GM21390 (cell line): ENCODE data around the gene TBC1D2B.
A peak's percentile ranks its signal among the peaks of the same experiment; 100 is the strongest.

ENCODE experiments used
- ATAC-seq: cut with Tn5 transposase; IDR thresholded peaks from one replicate; pipeline ENCODE4 v1.9.1; 2021; ENCODE audit not compliant: unreplicated experiment

The TBC1D2B gene

DNA sequence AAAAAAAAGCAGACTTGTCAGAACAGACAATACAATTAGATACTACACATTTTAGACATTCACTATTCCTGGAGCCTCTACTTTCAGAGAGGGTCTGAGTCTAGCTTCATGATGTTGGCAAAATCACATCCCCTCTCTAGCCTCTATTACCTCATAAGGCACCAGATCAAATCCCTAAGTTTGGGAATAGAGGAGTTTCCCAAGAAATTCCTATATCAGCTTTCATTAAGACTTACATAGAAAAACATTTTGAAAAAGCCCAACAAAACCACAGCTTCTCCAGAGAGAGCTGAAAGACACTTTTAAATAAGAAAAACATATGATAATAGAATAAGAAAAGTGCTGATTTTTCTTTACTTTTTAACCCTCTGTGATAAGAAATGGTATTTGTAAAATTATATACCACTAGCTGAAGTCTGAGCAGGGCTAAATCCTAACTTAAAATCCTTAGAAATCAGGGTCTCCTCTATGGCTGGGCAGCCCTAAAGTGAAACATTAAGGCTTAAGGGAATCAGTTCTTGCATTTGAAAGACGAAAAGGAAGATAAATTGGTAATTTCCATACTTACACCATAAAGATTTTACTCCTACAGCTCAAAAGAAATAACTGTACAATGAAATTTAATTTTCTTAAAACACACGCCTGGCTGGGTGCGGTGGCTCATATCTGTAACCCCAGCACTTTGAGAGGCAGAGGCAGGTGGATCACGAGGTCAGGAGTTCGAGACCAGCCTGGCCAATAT lies 4.3 kb downstream of the TBC1D2B start:
- ATAC-seq, result no peak

DNA sequence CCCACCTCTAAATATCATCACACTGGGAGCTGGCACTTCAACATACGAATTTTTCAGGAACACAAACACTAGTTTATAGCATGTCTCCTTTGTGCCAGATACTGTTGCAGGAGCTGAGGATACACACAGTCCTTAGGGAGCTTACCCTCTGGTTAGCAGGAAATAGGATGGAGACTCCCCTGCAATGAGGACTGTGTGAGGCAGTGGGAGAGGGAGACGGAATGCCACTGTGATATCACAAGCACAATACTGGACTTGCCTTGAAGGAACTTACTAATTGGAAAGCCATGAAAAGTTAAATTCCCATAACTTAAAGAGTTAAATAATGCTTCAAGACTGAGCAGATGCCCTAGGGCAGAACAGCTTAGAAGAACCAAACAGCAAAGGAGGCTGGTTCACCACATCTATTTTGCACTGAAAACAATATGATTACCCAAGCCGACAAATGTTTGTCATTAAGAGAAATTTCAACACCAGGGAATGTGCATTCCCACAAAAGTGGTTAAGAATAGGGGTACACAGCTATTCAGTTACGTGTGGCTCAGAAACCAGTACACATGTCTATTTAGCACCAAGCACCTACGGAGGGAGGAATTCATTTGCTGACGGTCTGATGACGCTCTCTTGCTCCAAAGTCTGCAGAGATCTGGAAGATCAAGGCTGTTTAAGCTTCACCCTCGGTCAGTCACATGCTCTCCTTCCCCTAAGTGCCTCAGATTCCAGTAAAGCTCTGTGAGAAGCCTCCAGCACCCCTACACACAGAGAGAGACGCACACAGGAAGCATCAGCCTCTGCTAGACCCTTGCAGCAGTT lies 5.2 kb downstream of the TBC1D2B start:
- no peak for ATAC-seq

DNA sequence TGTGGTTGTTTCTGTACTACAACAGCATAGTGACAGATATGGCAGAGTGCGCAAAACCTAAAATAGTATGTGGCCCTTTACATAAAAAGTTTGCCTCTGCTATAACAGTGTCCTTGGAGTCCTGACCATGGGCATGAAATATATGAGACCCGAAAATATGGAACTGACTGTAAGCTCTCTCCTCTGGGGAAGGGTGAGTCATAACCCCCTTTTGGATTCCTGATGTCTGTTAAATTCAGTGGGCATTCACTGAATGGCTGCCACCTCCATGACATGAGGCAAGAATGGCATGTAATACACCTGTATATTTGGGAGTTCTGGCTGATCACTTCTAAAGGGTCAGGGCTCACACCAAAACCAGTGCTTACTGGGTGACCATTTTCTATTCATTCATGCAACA lies 6.1 kb downstream of the TBC1D2B start:
- no peak for ATAC-seq

DNA sequence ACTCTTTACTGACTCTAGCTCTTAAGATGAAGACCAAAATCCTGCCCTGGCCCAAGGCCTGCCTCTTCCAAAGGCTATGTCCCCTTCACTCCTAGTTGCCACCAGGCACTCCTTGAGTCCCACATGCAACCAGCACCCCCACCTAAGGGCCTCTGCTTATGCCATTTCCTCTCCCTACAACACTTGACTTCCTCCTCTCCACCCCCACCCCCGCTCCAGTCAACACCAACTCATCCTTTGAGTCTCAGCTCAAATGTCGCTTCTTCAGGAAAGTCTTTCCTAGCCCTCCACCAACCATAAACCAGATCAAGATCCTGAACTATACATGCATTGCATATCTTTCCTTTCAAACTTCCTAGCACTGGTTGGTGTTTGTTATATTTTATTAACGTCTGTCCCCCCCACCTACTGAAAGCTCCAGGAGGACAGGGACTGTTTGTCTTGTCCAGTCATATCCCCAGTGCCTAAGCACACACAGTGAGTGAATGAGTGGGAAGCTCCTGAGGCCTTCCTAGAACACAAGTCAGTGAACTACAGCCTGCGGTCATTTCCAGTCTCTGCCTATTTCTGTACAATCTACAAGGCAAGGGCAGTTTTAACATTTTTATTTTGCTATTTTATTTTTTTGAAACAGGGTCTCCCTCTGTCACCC lies 7.3 kb downstream of the TBC1D2B start:
- ATAC-seq, result no peak

DNA sequence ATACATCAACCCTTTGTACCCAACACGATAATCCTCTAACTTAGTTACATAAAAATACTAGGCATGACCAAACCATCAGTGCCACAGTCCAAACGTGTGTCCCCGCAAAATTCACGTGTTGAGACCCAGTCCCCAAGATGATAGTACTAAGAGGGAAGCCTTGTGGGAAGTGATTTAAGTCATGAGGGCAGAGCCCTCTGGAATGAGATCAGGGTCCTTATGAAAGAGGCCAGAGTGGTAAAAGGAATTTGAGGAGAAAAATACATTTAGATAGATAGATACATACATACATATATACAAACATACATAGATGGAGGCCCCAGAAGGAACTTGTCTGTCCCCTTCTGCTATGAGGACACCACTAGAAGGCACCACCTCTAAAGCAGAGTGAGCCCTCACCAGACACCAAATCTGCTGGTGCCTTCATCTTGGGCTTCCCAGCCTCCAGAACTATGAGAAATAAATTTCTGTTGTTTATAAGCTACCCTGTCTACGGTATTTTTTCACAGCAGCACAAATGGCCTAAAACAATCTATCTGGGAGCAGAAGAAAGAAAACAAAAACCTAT lies 8.0 kb downstream of the TBC1D2B start:
- no peak for ATAC-seq

DNA sequence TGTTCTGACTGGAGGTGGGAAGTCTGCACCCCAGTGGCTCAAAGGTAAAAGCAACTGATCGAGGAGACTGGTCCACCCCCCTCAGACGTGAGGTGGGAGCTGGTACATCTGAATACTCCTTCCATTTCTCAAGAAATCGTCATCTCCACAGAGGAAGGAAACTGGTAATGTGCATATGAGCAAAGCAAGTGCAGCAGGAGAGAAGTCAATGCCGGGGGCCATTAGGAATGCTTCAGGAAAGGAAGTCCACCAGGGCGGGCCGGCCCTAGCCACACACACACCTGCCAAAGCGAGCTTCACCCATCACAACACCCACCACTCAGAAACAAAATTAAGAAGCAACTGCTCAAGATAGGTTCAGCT lies 8.5 kb downstream of the TBC1D2B start:
- no peak for ATAC-seq

DNA sequence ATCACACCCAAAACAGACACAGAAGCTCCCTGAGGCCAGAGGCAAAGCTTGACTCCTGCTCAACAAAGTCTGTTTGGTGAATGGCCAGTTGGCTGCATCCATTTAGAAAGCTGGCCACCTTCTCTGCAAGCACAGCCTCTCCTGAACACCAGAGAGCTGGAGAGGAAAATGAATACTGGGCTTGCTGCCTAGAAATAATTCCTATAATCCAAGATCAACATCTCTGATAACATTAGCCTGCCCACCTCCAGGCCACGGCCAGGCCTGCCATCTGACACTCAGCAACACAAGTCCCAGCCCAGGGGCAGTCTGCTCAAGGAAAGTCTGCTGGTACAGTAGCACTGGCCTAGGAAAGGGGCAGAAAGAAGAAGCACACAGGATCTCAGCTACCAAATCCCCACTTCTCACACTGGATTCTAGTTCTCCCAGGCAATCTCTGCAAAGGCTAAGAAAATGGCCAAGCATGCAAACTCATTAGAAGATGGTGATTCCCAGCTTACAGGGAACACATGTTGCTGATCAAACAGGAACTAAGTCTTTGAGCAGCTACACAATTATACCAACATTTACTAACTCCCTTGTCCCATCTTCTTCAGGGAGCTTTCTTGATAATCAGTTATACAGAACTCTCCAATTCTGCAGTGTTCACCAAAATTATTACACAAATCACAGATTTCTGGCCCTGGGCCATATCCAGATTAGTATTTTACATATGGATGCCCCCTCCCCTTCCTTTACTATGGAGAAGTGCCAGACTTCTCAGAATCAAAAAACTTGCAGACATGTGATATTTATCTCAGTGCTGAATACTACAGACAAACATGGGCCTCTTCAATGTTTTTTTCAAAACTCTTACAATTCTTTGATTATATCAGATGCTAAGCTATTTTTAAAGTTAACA lies 9.9 kb downstream of the TBC1D2B start:
- no peak for ATAC-seq

DNA sequence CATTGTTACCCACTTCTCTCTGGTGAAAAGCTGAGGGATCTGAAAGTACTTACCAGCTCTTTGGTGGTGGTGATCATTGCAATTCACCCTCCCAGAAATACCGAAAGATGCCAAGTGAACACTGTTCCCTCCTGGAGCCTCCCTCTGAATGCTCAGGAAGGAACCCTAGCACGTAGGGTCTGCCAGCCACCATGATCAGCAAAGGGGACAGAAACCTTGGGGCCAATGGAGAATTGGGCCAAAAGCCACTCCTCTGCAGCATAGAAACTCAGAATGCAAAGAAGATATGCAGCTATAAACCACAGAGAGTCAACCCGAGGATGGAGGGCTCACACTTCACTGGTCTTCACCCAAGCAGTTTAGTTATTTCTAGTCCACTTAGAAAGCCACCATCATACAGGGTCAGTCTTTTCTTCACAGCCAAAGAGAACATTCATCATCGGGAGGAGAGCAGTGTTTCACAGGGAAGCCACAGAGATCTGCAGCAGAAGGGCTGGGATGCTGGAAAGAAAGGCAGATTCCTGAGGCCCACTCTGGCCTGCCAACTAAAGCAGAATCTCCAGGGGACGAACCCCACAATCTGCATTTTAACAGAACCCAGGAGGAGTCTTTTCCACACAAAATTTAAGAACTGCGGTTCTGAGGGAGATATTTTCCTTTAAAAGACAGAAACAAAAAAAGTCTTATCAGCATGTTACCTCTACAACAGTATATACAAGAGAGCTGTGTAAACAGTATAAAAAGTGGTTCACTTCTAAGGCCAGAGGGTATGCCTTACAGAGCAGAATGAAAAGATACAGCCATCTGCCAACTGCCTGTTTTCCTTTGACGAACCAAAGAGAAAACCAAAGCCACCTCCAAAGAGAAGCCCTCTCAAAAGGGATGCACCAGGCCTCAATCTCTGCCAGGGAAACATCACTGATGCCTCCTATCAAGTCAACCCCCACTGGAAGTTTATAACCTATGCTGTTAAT lies 11.3 kb downstream of the TBC1D2B start:
- peak; percentile 56 for ATAC-seq

DNA sequence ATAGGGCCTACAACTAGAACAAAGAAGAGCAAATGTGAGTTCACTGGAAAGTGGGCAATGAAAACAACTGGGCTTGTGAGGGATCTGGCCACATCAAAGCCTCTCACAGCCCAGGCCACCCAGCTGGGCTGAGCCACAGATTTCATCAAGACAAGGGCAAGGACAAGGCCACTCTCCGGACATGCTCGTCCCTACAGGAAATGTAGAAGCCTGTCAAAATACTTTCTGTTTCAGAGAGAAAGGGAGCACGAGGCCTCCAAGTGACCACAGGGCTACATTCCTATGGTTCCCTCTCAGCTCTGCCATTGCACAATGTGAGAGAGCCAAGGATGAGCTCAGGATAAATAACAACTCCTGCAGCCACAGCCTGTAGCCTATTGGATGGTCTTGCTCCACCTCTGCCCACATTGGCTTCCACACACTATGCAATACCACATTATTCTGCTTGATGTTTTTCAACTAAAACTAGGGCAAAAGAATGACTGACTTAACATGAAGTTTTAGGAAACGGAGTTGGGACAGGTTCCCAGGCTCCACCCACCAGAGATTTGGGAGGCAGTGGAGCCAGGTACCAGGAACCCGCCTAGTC lies 12.1 kb downstream of the TBC1D2B start:
- ATAC-seq, result no peak

DNA sequence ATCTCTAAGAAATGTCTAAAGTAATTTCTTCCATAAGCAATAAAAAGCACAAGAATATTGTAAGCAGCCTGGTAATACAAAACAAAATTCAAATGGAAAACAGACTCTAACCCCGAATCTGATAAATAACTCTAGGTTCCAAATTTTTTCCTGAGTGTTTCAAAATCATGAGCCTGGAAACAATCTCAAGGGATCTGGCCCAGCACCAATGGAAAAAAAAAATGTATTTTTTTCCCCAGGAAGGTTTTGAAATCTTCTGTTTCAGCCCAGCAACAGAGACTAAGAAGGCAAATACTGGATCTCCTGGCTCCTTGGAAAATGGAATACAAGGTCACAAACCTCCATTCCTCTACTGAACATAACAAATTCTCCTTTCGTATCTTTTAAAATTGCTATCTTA lies 13.0 kb downstream of the TBC1D2B start:
- no peak for ATAC-seq

DNA sequence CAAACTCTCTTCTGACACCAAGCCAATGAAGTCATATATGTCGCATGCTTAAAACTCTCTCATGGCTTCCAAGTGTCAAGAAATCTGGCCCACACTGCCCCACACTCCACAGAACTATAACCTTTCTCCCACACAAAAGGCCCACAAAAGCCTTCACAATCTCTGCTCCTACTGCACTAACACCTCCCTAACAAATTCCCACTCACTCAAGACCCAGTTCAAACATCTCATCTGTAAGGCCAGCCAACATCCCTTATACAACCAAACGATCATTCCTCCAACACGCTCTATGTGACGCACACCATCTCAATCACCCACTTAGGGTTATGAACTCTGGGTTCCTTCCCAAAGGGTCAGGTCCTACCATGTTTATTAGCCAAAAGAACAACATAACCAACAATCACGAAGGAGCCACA lies 13.5 kb downstream of the TBC1D2B start:
- ATAC-seq, result no peak

DNA sequence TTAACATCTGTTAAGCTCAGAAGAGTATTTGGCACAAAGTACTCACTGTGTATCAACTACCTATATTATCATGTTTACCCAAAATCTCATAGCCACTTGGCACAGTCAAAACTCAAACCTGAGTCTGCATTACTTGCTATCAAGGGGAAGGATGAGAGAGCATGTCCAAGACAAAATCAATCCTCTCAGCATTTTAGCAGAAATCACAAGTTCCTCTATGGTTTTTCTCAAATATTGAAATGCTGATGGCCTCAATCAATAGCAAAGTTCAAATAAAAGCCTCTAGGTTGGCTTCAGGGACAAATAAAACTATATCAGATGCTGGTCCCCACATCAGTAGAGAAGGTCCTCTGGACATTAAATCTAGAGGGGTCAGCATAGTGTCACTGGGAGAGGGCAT lies 14.3 kb downstream of the TBC1D2B start:
- no peak for ATAC-seq

DNA sequence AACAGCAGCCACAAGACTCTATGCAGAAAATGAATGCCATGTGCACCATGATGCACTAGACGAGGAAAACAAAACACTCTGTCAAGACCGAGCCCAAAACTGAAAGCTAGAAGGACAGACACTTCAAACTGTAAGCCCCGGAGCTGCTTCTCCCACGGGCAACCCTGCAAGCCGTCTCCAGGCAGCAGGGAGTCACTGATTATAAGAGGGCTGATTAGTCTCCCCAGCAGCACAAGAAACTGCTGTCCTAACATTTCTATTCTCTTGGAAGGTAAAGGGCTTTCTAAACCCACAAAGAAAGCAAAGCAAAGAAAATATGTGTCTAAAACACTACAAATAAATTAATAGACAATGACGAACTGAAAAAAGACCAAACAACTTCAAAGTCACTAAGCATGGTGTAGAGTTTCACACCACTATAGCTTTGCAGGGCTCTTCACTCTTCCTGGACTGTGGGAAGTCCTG lies 15.5 kb downstream of the TBC1D2B start:
- ATAC-seq, result peak; percentile 49

DNA sequence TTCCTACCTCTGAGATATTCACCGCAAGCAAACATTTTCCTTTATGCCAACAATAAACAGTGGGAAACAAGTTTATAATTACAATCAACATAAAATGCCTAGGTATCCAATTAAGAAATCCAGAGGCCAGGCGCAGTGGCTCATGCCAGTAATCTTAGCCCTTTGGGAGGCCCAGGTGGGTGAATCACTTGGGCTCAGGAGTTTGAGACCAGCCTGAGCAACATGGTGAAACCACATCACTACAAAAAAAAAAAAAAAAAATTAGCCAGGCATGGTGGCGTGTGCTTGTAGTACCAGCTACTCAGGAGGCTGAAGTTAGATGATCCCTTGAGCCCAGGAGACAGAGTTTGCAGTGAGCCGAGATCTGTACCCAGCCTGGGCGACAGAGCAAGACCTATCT lies 17.3 kb downstream of the TBC1D2B start:
- ATAC-seq, result no peak

DNA sequence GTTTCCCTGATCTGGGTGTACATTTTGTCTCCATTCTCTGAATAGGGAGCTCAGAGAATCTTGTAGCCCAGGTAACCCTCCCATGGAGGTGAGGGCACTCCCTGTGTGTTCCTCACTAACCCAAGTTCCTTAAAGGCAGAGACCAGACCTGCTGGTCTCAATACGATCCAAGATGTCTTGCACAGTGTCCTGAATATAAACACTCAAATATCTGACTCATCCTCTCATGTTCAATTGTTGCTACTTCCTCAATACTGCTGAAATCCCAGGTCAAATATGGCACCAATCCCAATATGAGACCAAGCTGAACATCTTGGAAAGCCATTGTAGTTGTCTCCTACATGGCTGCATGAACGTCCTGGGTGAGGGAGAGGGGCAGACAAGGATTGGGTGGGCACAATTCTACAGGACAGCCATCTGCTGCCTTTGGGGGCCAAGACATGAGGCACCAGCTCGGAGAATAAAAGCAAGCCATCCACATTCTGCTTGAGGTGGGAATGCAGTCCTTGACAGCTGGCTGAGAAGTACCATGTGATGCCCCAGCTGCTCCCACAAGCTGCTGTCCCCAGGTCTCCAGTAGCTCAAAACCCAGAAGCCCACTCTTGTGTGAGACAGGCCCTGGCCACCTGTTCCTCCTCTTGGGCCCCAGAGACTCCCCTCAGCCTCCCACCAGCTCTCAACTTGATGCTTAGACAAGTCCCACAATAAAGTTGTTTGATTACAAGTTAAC lies 18.2 kb downstream of the TBC1D2B start:
- no peak for ATAC-seq

DNA sequence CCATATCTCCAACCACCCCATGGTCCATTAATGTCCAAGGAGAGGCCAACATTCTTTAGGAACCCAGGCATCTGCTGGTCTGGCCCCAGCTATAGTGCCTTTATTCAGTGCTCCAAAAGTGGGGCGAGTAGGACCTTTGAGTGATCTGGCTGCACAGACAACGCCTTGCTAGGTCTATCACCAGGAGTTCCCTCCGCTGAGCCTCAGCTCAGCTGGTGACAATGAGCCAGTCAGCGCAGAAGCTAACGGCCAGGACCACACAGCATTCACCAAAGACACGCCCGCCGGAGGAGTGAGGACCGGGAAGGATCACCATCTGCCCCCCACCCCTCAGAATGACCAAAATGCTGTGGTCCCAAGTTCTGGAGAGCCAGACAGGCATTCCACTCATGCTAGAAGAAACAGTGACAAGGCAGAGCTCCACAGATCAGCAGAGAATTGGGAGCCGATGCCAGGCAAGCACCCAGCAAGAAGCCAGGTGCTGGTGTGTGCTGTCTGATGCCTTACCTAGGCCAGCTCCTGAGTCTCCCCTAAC lies 19.0 kb downstream of the TBC1D2B start:
- ATAC-seq, result no peak

DNA sequence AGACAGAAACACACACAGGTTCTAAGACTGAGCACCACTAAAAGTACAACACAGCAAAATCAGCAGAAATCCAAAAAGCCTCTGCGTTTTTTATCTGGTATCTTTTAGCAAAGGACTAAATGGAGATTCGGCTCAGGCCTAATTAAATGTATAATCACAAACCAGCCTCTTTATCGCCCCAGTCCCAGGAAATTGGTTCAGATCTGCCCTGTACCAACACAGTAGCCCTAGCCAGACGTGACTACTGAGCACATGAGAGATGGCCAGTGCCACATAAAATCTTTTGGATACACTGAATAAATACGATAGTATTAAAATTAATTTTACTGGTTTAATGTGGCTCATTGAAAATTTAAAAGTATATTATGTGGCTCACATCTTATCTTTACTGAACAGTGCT lies 19.7 kb downstream of the TBC1D2B start:
- ATAC-seq, result no peak

DNA sequence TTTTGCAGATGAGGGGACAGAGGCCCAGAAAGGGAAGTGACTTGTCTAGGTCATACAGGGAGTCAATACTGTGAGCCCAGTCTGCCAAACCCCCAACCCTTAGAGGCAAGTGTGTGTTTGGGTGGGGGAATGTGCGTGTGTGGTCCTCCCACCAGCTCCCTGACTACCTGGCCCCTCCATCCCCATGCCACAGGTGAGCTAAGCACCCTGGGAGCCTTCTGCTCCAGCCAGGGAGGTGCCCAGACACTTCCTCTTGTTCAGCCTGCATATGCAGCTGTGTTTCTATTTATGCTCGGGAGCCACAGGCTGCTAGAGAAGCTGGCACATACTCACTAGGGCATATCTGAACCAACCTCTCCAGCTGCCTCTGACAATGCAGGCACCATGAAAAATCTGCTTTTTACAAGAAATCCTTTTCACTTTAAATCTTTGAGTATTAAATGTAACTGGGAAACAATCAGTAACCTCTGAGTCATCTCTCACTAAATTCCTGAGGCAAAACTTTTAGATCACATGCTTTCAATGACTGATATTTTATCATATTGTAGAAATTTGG lies 20.7 kb downstream of the TBC1D2B start:
- ATAC-seq, result no peak
